NCI-H748 (cell line): ENCODE data around the gene SHB.

Experiments used
- DNase-seq: peaks from one replicate; lab custom pipeline; 2025; ENCODE audit not compliant: unreplicated experiment; lab: John Stamatoyannopoulos, UW

The SHB gene

DNA sequence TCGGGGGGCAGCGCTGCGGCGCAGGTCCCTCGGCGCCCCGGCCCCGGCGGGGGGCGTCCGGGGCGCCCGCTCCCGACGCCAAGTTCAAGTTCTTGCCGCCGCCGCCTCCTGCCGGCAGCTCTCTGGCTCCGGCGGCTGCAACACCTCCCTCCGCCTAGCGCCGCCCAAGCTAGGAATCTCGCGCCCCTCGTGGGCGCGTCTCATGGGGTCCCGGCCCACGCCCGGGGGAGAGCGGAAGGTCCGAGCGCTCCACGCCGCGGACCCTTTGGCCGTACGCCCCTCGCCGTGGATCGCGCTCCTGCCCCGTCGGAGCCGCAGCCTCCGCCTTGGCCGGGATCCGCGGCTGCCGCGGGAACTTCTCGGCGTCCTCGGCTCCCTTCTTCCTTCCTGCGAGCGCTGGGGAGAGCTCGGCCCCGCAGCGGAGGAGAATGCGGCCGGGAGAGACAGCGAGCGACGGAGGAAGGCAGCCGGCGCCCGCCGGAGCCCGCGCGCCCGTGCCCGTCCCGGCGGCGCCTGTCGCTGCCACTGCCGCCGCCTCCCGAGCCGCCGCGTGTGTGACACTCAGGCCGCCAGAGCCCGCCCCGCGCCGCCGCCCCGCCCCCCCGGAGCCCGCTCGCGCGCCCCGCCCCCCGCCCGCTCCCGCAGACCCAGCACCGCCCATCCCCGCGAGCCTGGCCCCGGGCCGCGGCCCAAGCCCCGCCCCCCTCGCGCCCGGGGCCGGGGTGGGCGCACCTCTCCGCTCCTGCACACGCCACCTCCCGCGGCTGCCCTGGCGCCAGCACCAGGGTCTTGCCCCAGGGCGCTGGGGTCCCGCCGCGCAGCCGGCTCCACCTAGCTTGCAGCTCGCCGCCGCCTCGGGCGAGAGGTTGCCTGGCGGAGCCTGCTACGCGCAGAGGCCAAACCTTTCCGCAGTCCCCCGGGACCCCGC, at the start of gene SHB:
SHB (minus strand) TSS at position 527 of the 928 bp plus-strand sequence. CDS start 582 bp downstream, outside the sequence.
- DNase-seq: peak; percentile 85

GRCh38 chr9:38117651-38118050, 48.6 kb upstream of the SHB start:
- peak; percentile 8 for DNase-seq

DNA sequence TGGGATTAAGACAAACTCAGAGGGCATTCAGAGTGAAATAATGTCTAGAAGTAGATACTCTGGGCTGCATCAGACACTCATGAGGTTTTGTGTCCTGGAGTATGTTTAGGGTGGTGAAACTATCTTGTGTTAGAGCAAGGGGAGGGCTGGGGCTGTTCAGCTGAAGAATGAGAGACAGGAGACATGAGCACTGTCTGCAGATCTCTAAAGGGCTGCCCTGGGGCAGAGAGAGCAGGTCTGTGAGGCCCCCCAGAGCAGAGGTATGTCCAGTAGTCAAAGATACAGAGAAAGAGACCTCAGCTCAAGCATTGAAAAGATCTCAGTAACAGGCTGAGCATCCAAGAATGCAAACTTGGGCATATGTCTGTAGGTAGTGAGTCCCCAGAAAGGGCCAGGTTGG, 45.9 kb upstream of the SHB start:
- DNase-seq: no peak

GRCh38 chr9:38112456-38112855, 43.4 kb upstream of the SHB start:
- no peak for DNase-seq

GRCh38 chr9:38112049-38112448, 43.0 kb upstream of the SHB start:
- no peak for DNase-seq

- DNase-seq: no peak
These were observed 41.4 kb upstream of the SHB start for GRCh38 chr9:38110476-38110875.

- no peak for DNase-seq
These were observed 40.6 kb upstream of the SHB start for GRCh38 chr9:38109601-38110000.

DNA sequence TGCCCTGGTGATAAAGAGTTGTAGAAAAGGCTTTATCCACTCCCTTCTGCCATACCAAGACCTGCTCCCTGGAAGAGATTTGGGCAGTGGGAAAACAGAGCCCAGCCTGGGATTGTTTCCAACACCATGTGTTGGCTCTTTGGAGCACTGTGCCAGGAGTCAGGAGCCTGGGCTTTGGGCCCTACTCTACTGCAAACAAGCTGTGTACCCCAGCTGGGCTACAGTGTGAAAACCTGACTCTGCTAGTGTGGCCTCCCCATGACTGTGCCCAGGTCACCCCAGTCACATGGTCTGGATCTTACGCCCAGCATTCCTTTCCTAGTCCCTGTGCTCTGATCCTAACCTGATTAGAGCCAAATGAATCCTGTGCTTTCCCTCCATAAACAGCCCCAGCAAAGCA, 39.3 kb upstream of the SHB start:
- no peak for DNase-seq

DNA sequence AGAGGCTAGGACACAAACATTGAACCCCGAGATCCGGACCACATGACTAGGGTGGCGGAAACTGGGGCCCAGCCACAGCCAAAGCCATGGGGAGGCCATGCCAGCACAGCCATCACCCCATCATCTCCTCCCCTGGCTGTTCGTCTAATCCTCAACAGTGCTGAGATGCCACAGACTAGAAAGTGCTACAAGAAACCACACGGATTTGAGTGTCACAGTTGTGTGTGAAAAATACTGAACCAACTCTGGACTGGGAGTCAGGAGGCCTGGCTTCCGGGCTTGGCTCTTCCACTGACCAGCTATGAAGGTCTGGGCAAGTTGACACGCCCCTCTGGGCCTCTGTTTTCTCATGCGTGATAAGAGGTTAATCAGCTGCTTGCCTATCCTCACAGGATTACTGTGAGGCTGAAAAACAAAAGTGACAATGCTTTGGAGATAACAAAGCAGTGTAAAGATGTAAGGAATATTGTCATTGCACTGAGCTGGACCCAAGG, 38.8 kb upstream of the SHB start:
- peak; percentile 15 for DNase-seq

DNA sequence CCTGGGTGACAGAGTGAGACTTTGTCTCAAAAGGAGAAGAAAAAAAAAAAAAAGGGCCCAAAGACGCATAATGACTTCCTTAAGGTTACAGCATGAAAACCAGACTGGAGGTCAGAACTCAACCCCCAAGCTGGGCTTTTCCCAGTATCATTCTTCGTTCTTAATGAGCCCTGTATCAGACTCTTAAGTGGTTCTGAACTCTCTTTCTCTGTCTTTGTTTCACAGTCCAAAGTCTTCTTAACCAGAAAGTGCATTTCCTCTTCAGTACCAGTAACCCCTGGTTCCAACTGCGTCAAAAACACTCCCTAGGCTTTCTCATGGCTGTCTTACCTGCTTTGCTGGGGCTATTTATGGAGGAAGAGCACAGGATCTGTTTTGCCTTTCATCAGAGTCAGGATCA, 38.4 kb upstream of the SHB start:
- DNase-seq: no peak

GRCh38 chr9:38106488-38106887, 37.5 kb upstream of the SHB start:
- DNase-seq: no peak

- DNase-seq: no peak
These were observed 34.3 kb upstream of the SHB start for GRCh38 chr9:38103340-38103739.

GRCh38 chr9:38101423-38101822, 32.4 kb upstream of the SHB start:
- no peak for DNase-seq

DNA sequence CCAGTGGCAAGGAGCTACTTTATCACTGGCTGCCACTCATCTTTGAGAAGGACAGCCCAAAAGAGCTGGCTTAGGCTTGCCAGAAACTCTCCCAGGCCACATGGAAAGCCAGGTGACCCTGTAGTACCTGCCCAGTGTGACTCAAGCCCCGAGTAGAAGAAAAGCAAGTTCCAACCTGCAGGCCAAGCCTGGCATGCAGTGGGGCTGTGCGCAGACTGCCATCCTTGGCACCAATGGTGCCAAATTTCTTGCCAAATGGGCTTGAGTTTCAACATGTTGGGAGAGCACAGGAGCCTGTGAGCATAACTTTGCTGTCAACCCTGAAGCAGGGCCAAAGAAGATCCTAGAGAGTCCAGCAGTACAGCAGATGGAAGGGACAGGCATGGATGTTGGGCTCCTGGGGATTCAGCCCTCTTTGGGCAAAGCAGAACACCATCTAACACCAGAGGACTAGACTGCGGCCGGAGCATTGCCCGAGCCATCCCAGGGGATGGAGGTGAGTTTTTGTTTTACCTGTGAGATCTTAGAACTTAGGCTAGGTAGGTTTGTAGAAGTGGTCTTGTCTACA, 27.3 kb upstream of the SHB start:
- DNase-seq: no peak

- DNase-seq: no peak
These were observed 25.1 kb upstream of the SHB start for GRCh38 chr9:38094165-38094564.

DNA sequence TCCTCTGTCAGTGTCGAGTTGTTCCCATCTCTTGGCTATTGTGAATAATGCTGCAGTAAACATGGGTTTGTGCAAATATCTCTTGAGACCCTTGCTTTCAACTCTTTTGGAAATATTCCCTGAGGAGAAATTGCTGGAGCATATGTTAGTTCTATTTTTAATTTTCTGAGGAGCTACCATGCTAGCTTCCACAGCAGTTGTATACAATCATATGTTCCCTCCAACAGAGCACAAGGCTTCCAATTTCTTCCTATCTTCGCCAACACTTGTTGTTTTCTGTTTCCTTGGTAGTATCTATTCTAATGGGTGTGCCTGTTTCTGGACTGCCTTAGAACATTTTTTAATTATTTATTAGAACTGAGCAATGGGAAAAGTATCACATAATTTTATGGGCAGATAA, 23.6 kb upstream of the SHB start:
- no peak for DNase-seq

- no peak for DNase-seq
These were observed 23.1 kb upstream of the SHB start for GRCh38 chr9:38092200-38092524.

- DNase-seq: no peak
These were observed 22.5 kb upstream of the SHB start for GRCh38 chr9:38091310-38092199.

- DNase-seq: no peak
These were observed 21.1 kb upstream of the SHB start for GRCh38 chr9:38090170-38090569.

DNA sequence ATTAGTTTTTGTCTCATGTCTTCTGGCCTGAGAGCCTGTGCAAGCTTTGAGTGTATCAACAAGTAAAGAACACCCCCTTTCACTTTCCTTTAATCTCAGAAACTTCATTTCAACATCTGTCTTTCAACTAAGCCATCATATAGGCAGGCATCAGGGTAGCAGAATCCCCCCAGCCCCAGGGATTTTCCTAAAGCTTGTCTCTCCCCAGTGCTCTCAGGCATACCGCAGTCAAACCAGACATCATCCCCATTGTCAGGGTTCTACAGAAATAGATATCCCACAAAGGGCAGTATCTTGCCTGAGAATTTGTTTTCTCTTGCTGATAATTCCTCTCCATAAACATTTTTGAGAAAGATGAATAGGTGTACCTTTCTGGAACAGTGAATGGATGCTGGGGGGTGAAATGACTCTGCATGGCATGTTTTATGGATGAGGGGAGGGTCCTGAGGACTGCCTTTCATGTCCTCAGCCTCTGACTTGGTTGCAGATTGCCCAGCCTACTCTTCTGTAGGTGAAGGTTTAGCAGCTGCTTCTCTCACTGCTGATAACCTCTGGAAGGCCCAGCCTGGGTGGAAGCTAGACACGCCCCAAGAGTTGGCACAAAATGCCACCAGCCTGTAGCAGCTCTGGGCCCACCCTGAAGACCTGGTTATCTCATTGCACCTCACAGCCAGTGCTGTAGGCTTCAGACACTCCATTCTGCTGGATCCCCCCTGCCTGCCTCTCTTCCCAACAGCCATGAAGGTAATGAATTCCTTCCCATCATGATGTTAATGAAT, 20.5 kb upstream of the SHB start:
- no peak for DNase-seq
